Measurements from ENCODE around the gene PLAC8L1. TPM values are rescaled to one million over a fixed set of nuclear protein-coding genes. Genes with fewer than 3 reads are reported as not detected.

PLAC8L1 gene
- total RNA-seq, 2 donors from 2014 or later: not detected

Small RNAs within 50 kb of the gene (small RNA-seq; reads per million reads assigned to genes)
- 0 reads per million in 2 donors for gene AC091959.1

Other genes starting within 250 kb of the PLAC8L1 start
- gene GRXCR2, start 232.6 kb downstream of the PLAC8L1 start, total RNA-seq: not detected
- 10 to 100 TPM; 18.2 to 43.9 TPM for gene SH3RF2, start 169.0 kb downstream of the PLAC8L1 start, total RNA-seq
- gene LARS1, start 77.1 kb upstream of the PLAC8L1 start, total RNA-seq: 10 to 100 TPM; 66.3 to 69.5 TPM
- 10 to 100 TPM; 20.9 to 58.9 TPM for gene RBM27, start 98.0 kb upstream of the PLAC8L1 start, total RNA-seq
- not detected for gene POU4F3, start 233.3 kb upstream of the PLAC8L1 start, total RNA-seq